SK-N-SH treated with all-trans-retinoic acid at 6 μM for 48 hours (cell line): Measurements from ENCODE around the gene COPG2.

Experiments used
- ARNTL ChIP-seq: fragments of 450-650 bp; formaldehyde crosslinking; IDR thresholded peaks from 2 replicates; pipeline ENCODE4 v1.5.0; 2020; ENCODE audit warnings: low read depth, mild to moderate bottlenecking, moderate library complexity, borderline replicate concordance
- CSDC2 ChIP-seq: fragments of 250-450 bp; sonication (Bioruptor Pico); IDR thresholded peaks from 2 replicates; pipeline ENCODE4 v1.5.0; 2020; ENCODE audit warnings: mild to moderate bottlenecking, moderate library complexity
- PPARA ChIP-seq: fragments of 250-450 bp; sonication (Bioruptor Pico); IDR thresholded peaks from 2 replicates; pipeline ENCODE4 v1.5.0; 2020; ENCODE audit warnings: mild to moderate bottlenecking, borderline replicate concordance
- RARB ChIP-seq: fragments of 250-450 bp; sonication (Bioruptor Pico); IDR thresholded peaks from 2 replicates; pipeline ENCODE4 v1.8.0; 2021; ENCODE audit warnings: mild to moderate bottlenecking, moderate library complexity
- SNAI2 ChIP-seq: fragments of 250-450 bp; sonication (Bioruptor Pico); IDR thresholded peaks from 2 replicates; pipeline ENCODE4 v1.5.0; 2020; ENCODE audit warnings: mild to moderate bottlenecking, moderate library complexity
- TCF4 ChIP-seq: fragments of 250-450 bp; sonication (Bioruptor Pico); IDR thresholded peaks from 2 replicates; pipeline ENCODE4 v1.8.0; 2021; ENCODE audit warnings: mild to moderate bottlenecking, moderate library complexity, borderline replicate concordance
- ZC3H10 ChIP-seq: fragments of 250-450 bp; sonication (Bioruptor Pico); IDR thresholded peaks from 2 replicates; pipeline ENCODE4 v1.5.1; 2021; ENCODE audit warnings: mild to moderate bottlenecking, moderate library complexity
- ZNF8 ChIP-seq: fragments of 450-650 bp; formaldehyde crosslinking; IDR thresholded peaks from 2 replicates; pipeline ENCODE4 v1.5.0; 2020; ENCODE audit warnings: mild to moderate bottlenecking, moderate library complexity
- TF ChIP-seq, protein P1 (sequence below): fragments of 250-450 bp; sonication (Bioruptor Pico); IDR thresholded peaks from 2 replicates; pipeline ENCODE4 v1.8.0; 2020; ENCODE audit warnings: mild to moderate bottlenecking, moderate library complexity, borderline replicate concordance

DNA sequence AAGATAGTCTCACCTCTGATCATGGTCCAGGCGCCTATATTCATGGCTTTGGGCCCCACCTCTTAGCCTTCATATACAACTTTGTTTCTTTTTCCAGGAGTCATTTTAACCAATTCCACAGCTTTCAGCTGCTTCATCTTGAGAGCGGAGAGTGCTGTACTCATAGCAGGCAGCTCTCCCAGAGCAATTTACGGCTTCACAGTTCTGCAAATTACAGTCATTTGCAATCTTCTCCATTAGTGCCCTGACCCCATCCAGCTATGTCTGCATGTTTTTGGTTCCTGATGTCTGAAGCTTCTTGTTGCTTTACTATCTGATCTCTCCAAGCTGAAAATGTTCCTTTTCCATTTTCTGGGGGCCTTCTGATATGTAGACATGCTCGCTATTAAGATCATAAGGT is 194.7 kb downstream of the COPG2 start:
- TF ChIP-seq, protein P1, sequence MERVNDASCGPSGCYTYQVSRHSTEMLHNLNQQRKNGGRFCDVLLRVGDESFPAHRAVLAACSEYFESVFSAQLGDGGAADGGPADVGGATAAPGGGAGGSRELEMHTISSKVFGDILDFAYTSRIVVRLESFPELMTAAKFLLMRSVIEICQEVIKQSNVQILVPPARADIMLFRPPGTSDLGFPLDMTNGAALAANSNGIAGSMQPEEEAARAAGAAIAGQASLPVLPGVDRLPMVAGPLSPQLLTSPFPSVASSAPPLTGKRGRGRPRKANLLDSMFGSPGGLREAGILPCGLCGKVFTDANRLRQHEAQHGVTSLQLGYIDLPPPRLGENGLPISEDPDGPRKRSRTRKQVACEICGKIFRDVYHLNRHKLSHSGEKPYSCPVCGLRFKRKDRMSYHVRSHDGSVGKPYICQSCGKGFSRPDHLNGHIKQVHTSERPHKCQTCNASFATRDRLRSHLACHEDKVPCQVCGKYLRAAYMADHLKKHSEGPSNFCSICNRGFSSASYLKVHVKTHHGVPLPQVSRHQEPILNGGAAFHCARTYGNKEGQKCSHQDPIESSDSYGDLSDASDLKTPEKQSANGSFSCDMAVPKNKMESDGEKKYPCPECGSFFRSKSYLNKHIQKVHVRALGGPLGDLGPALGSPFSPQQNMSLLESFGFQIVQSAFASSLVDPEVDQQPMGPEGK (CRISPR knock-in tag), result no peak
- TF ChIP-seq ZC3H10 (CRISPR knock-in tag) (no peak), SNAI2 (CRISPR knock-in tag) (no peak), PPARA (CRISPR knock-in tag) (no peak), RARB (CRISPR knock-in tag) (no peak), ZNF8 (CRISPR knock-in tag) (no peak), TCF4 (no peak), ARNTL (no peak), CSDC2 (CRISPR knock-in tag) (no peak)
